ENCODE data around the gene CLMN. TPM values are rescaled to one million over a fixed set of nuclear protein-coding genes. Genes with fewer than 3 reads are reported as not detected.

Gene CLMN
- total and polyA plus RNA-seq, 2 of the 4 experiments (the other 2 are of a cell fraction), result 0.10 to 0.18 TPM

DNA sequence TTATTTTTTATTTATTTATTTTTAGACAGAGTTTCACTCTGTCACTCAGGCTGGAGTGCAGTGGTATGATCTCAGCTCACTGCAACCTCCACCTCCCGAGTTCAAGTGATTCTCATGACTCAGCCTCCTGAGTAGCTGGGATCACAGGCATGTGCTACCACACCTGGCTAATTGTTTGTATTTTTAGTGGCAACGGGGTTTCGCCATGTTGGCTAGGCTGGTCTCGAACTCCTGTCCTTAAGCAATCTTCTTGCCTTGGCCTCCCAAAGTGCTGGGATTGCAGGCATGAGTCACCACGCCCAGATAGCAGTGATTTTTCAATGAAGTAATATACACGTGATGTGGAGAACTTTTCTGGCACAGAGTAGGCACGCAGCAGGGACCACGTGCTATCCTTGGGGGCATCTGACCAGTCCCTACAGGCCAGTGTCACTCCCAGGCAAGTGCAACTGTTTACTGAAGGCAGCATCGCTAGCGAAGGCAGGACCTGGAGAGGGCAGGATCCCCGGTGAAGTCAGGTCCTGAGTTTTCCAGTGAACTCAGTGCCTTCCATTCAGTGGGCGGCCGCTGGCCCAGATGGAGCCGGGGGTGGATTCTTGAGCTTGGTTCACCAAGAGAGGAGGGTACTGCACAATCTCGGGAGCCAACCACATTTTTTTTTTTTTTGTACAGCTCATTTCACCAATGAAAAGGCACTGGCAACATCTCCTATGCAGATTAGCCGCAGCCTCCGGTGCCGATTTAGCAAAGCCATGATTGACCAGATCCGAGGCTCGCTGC lies 11.1 kb upstream of the CLMN start:
- Histone ChIP-seq H2BK120ac (ENCODE audit: low read depth, low read length) (no peak overlapping the region), H2BK15ac (ENCODE audit: low read depth, low read length) (no peak overlapping the region), H4K20me1 (ENCODE audit: insufficient read depth, low read length) (no peaks in the 10 kb centered on the region), H3K27me3 (ENCODE audit: control insufficient read depth, insufficient read depth, low read length) (peaks cover 2% of the 10 kb centered on the region; the same call in 1 of the 2 replicates), H3K18ac (ENCODE audit: low read depth, low read length) (no peak overlapping the region), H3K4me2 (ENCODE audit: low read depth, low read length) (no peak overlapping the region), H2AK9ac (replicated peaks; ENCODE audit: low read depth, low read length, poor library complexity) (no peak overlapping the region), H2AK5ac (ENCODE audit: low read depth, low read length) (no peak overlapping the region), H2BK20ac (ENCODE audit: low read depth, low read length) (no peak overlapping the region), H3K4me3 (ENCODE audit: insufficient read depth, low read depth, low read length) (no peak overlapping the region), H3K4ac (ENCODE audit: low read depth, low read length) (no peak overlapping the region), H4K5ac (ENCODE audit: low read depth, low read length) (no peak overlapping the region), H3K27ac (ENCODE audit: insufficient read depth, low read length) (no peak overlapping the region), H4K91ac (ENCODE audit: insufficient read depth, low read depth, low read length) (no peak overlapping the region), H3K36me3 (ENCODE audit: control insufficient read depth, insufficient read depth, low read length) (no peaks in the 10 kb centered on the region), H3K79me1 (ENCODE audit: low read depth in 1 of 2, low read length in 2 of 2) (no peaks in the 10 kb centered on the region), H2AFZ (replicated peaks; ENCODE audit: low read length, poor library complexity) (no peak overlapping the region), H3K23ac (ENCODE audit: low read depth, low read length) (no peak overlapping the region), H3K56ac (ENCODE audit: extremely low read depth, insufficient read depth, low read length) (no peak overlapping the region), H3K4me1 (ENCODE audit: control insufficient read depth, insufficient read depth, low read length) (no peaks in the 10 kb centered on the region), H3K14ac (replicated peaks; ENCODE audit: low read depth, low read length) (no peak overlapping the region), H3K9ac (ENCODE audit: low read depth, low read length) (no peak overlapping the region), H3K9me3 (ENCODE audit: control insufficient read depth, insufficient read depth, low read length) (no peaks in the 10 kb centered on the region), H2BK5ac (ENCODE audit: low read depth, low read length, poor library complexity, severe bottlenecking) (no peak overlapping the region), H4K8ac (ENCODE audit: low read depth in 2 of 2, low read length in 2 of 2) (no peak overlapping the region), H3K9me1 (ENCODE audit: insufficient read depth, low read length) (no peaks in the 10 kb centered on the region)
- BruUV-seq (replicated peaks), result no TSS peak
- intact Hi-C loops (cut with micrococcal nuclease), result loop anchor here (1.0 kb wide), 1 partner anchor 170 kb away; no protein-coding TSS in a partner anchor
- ChIA-PET CTCF (no interaction called here), POLR2A (ENCODE audit: unreplicated experiment) (no interaction called here)
- in situ Hi-C loops (cut with MboI; ENCODE audit: low sequenced_read_pairs), result no loop called here
- DNase-seq, result no peak
- no peak for ATAC-seq (ENCODE audit: low read depth)
- TF ChIP-seq, protein P1, sequence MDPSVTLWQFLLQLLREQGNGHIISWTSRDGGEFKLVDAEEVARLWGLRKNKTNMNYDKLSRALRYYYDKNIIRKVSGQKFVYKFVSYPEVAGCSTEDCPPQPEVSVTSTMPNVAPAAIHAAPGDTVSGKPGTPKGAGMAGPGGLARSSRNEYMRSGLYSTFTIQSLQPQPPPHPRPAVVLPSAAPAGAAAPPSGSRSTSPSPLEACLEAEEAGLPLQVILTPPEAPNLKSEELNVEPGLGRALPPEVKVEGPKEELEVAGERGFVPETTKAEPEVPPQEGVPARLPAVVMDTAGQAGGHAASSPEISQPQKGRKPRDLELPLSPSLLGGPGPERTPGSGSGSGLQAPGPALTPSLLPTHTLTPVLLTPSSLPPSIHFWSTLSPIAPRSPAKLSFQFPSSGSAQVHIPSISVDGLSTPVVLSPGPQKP (IDR thresholded peaks at IDR 0.05; ENCODE audit: borderline replicate concordance, low read depth, low read length), result no peak
- TF ChIP-seq CEBPB (IDR thresholded peaks at IDR 0.05; ENCODE audit: low read depth, low read length), result no peak
- no peak for TF ChIP-seq RCOR1 (IDR thresholded peaks at IDR 0.05; ENCODE audit: insufficient replicate concordance, low read length)
- TF ChIP-seq POLR2A (IDR thresholded peaks at IDR 0.05; ENCODE audit: low read depth, low read length), result no peak
- no peak for TF ChIP-seq BHLHE40 (IDR thresholded peaks at IDR 0.05; ENCODE audit: low read depth, low read length)
- TF ChIP-seq MAZ (IDR thresholded peaks at IDR 0.05; ENCODE audit: borderline replicate concordance, low read depth, low read length), result no peak
- TF ChIP-seq MAFK (IDR thresholded peaks at IDR 0.05; ENCODE audit: low read depth, low read length), result no peak
- TF ChIP-seq CHD1 (IDR thresholded peaks at IDR 0.05; ENCODE audit: low read depth, low read length), result no peak
- TF ChIP-seq CTCF (conservative IDR thresholded peaks at IDR 0.05; ENCODE audit: low read depth, low read length), result no peak
- TF ChIP-seq NFE2L2 (IDR thresholded peaks at IDR 0.05; ENCODE audit: low read depth, low read length), result no peak
- no peak for TF ChIP-seq SMC3 (IDR thresholded peaks at IDR 0.05; ENCODE audit: low read depth, low read length)
- TF ChIP-seq USF2 (IDR thresholded peaks at IDR 0.05; ENCODE audit: low read depth, low read length), result no peak
- no peak for TF ChIP-seq FOS (IDR thresholded peaks at IDR 0.05; ENCODE audit: low read depth, low read length)
- no peak for TF ChIP-seq RAD21 (IDR thresholded peaks at IDR 0.05; ENCODE audit: low read length)
- no peak for TF ChIP-seq RFX5 (IDR thresholded peaks at IDR 0.05; ENCODE audit: low read depth, low read length)
- TF ChIP-seq MXI1 (IDR thresholded peaks at IDR 0.05; ENCODE audit: borderline replicate concordance, low read depth, low read length), result no peak
- WGBS, 2 experiments (ENCODE audit: extremely low coverage in 2 of 2, insufficient read length in 1 of 2), result 73% methylated on average over 11 of the region's 20 CpGs; no CpG with 5 or more reads in 1 of the 2 experiments
- dilution Hi-C loops (cut with HindIII; ENCODE audit: low sequenced_read_pairs, unreplicated experiment), result no loop called here

All from IMR-90 (cell line).